ENCODE results near the gene RHBDD3.
"Not testable (repeated sequence)": the region's sequence is repeated elsewhere in the genome, so short reads cannot be mapped to it uniquely, and the experiment has no call there.

The RHBDD3 gene

DNA sequence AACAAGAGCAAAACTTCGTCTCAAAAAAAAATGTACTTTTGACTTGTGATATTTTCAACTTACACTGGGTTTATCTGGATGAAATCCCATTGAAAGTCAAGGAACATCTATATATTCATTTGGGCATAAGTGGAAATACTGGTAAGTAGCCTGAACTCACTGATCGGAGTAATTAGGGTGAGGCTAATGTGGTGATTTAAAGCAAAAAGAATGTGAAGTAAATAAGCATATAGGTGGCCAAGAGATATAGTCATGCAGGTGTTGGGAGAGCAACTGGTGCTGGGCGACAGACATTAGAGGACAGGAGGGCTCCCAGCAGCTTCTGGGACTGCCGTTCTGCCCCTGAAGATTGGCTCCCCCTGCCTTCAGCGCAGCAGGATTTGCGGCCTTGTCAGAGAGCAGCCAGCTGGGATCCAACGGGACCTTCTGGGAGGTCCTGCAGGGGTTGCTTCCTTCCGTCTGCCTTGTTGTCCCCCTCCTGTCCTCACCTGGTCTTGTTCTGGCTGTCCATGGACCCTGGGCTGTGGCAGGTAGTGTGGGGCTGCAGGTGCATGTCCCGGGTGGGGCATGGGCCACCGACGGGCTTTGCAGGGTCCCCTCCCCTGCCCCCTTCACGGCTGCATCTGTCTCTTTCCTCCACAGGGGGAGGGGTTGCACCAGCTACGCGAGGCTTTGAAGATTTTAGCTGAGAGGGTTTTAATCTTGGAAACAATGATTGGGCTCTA, 14.1 kb downstream of the RHBDD3 start:
- Histone ChIP-seq H4K5ac (ENCODE audit: low read length) (no peak overlapping the region), H2AK5ac (ENCODE audit: low read length) (no peak overlapping the region), H4K8ac (ENCODE audit: low read depth, low read length) (no peak overlapping the region), H3K27me3 (ENCODE audit: insufficient read depth, low read length, poor library complexity) (no peaks in the 10 kb centered on the region), H2BK15ac (replicated peaks; ENCODE audit: low read depth) (no peak overlapping the region), H3K9ac (ENCODE audit: low read length) (no peak overlapping the region), H3K23ac (ENCODE audit: low read length) (no peak overlapping the region), H3K4me3 (ENCODE audit: low read length) (no peak overlapping the region), H3K27ac (ENCODE audit: low read depth, low read length) (no peak overlapping the region), H3K4me2 (ENCODE audit: low read length) (no peak overlapping the region), H3K79me1 (ENCODE audit: low read length) (no peaks in the 10 kb centered on the region), H3K79me2 (ENCODE audit: control insufficient read depth, insufficient read depth, low read length) (no peaks in the 10 kb centered on the region), H2BK5ac (ENCODE audit: low read length) (no peak overlapping the region), H3K4me1 (ENCODE audit: control insufficient read depth, low read depth, low read length) (no peaks in the 10 kb centered on the region), H3K18ac (ENCODE audit: low read length) (no peak overlapping the region), H2BK120ac (ENCODE audit: low read depth, low read length) (no peak overlapping the region), H3K4ac (ENCODE audit: low read depth, low read length) (no peak overlapping the region), H3K56ac (ENCODE audit: low read length) (no peak overlapping the region), H3K36me3 (ENCODE audit: control insufficient read depth, insufficient read depth, low read length) (no peaks in the 10 kb centered on the region)
- no CpG with 5 or more reads among the region's 14 CpGs for WGBS (ENCODE audit: extremely low coverage, insufficient coverage, low lambda C conversion rate)
- peak; percentile 25 for DNase-seq

DNA sequence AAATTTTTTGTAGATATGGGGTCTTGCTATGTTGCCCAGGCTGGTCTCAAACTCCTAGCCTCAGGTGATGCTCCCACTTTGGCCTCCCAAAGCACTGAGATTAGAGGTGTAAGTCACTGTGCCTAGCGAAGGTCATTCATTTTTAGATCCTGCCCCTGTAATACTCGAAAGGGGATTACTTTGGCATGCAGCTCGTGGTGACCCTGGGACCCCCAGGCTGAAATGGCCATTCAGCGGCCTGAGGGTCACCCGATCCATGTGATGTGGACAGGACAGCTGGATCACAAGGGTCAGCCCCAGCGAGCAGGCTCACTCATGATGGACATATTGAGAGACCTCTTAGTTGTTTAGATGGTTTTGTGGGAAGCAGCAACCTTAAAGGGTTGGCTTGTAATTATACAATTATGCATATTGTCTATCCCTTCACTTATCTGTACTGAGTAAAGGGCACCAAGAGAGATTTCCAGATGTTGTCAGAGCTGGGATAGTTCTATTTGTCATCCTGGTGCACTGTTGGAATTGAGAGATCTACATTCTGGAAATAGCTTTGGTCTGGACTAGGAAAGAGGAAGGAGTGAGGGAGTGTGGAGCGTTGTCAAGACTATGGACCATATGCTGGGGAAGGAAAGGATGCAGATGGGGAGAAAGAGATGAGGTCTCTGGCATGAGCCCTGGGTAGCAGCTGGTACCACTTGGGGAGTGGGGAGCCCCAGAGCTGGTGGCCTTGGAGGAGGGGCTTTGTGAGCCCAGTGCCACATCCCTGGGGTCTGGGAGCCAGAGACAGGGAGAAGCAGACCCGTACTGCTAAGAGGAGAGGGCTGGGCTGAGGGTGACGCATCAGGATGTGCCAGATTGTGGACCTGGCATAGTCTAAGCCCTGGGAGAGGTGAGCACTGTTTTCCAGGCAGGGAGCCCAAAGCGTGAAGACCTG, 15.5 kb downstream of the RHBDD3 start:
- no peaks in the 10 kb centered on the region for H3K79me1 ChIP-seq (ENCODE audit: low read length)
- no peak for DNase-seq
- no peaks in the 10 kb centered on the region for H3K79me2 ChIP-seq (ENCODE audit: control insufficient read depth, insufficient read depth, low read length)
- H3K27me3 ChIP-seq (ENCODE audit: insufficient read depth, low read length, poor library complexity) = no peaks in the 10 kb centered on the region
- H2BK15ac ChIP-seq (replicated peaks; ENCODE audit: low read depth) = no peak overlapping the region
- no CpG with 5 or more reads among the region's 10 CpGs for whole genome bisulfite sequencing (ENCODE audit: extremely low coverage, insufficient coverage, low lambda C conversion rate)
- H3K4me3 ChIP-seq (ENCODE audit: low read length) = no peak overlapping the region
- no peak overlapping the region for H2BK120ac ChIP-seq (ENCODE audit: low read depth, low read length)
- H3K56ac ChIP-seq (ENCODE audit: low read length) = no peak overlapping the region
- no peak overlapping the region for H2BK5ac ChIP-seq (ENCODE audit: low read length)
- H3K4ac ChIP-seq (ENCODE audit: low read depth, low read length) = no peak overlapping the region
- H4K5ac ChIP-seq (ENCODE audit: low read length) = no peak overlapping the region
- H3K23ac ChIP-seq (ENCODE audit: low read length) = no peak overlapping the region
- H3K4me2 ChIP-seq (ENCODE audit: low read length) = no peak overlapping the region
- H3K27ac ChIP-seq (ENCODE audit: low read depth, low read length) = peak overlapping the region; percentile 30
- H3K4me1 ChIP-seq (ENCODE audit: control insufficient read depth, low read depth, low read length) = no peaks in the 10 kb centered on the region
- no peak overlapping the region for H2AK5ac ChIP-seq (ENCODE audit: low read length)
- H3K36me3 ChIP-seq (ENCODE audit: control insufficient read depth, insufficient read depth, low read length) = no peaks in the 10 kb centered on the region
- no peak overlapping the region for H3K18ac ChIP-seq (ENCODE audit: low read length)
- no peak overlapping the region for H3K9ac ChIP-seq (ENCODE audit: low read length)
- no peak overlapping the region for H4K8ac ChIP-seq (ENCODE audit: low read depth, low read length)

DNA sequence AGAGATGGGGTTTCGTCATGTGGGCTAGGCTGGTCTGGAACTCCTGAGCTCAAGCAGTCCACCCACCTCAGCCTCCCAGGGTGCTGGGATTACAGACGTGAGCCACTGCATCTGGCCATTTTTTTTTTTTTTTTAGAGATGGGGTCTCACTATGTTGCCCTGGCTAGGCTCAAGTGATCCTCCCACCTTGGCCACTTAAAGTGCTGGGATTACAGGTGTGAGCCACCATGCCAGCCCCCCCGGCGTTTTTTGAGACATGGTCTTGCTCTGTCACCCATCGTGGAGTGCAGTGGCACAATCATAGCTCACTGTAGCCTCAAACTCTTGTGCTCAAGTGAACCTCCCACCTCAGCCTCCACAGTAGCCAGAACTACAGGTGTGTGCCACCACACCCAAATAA, 16.5 kb downstream of the RHBDD3 start:
- Histone ChIP-seq H3K36me3 (ENCODE audit: control insufficient read depth, insufficient read depth, low read length) (no peaks in the 10 kb centered on the region), H3K4me1 (ENCODE audit: control insufficient read depth, low read depth, low read length) (no peaks in the 10 kb centered on the region), H3K79me2 (ENCODE audit: control insufficient read depth, insufficient read depth, low read length) (no peaks in the 10 kb centered on the region), H4K5ac (ENCODE audit: low read length) (no peak overlapping the region), H3K56ac (ENCODE audit: low read length) (no peak overlapping the region), H2BK15ac (replicated peaks; ENCODE audit: low read depth) (no peak overlapping the region), H4K8ac (ENCODE audit: low read depth, low read length) (no peak overlapping the region), H2BK120ac (ENCODE audit: low read depth, low read length) (no peak overlapping the region), H3K79me1 (ENCODE audit: low read length) (no peaks in the 10 kb centered on the region), H3K27ac (ENCODE audit: low read depth, low read length) (no peak overlapping the region), H3K18ac (ENCODE audit: low read length) (no peak overlapping the region), H2BK5ac (ENCODE audit: low read length) (no peak overlapping the region), H2AK5ac (ENCODE audit: low read length) (no peak overlapping the region), H3K4me3 (ENCODE audit: low read length) (no peak overlapping the region), H3K9ac (ENCODE audit: low read length) (no peak overlapping the region), H3K23ac (ENCODE audit: low read length) (no peak overlapping the region), H3K4me2 (ENCODE audit: low read length) (no peak overlapping the region), H3K4ac (ENCODE audit: low read depth, low read length) (no peak overlapping the region), H3K27me3 (ENCODE audit: insufficient read depth, low read length, poor library complexity) (no peaks in the 10 kb centered on the region)
- no CpG with 5 or more reads among the region's 5 CpGs for WGBS (ENCODE audit: extremely low coverage, insufficient coverage, low lambda C conversion rate)
- no peak for DNase-seq

DNA sequence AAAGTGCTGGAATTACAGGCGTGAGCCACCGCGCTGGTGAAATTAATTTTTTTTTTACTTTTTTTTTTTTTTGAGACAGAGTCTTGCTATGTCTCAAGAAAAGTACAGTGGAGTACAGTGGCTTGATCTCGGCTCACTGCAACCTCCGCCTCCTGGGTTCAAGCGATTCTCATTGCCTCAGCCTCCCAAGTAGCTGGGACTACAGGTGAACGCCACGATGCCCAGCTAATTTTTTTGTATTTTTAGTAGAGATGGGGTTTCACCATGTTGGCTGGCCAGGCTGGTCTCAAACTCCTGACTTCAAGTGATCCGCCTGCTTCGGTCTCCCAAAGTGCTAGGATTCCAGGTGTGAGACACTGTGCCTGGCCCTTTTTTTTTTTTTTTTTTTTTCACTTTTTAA, 19.9 kb downstream of the RHBDD3 start:
- not testable (repeated sequence) for H3K36me3 ChIP-seq (ENCODE audit: control insufficient read depth, insufficient read depth, low read length); H2BK15ac ChIP-seq (replicated peaks; ENCODE audit: low read depth); H2BK5ac ChIP-seq (ENCODE audit: low read length); H2AK5ac ChIP-seq (ENCODE audit: low read length); H3K4me1 ChIP-seq (ENCODE audit: control insufficient read depth, low read depth, low read length); H4K8ac ChIP-seq (ENCODE audit: low read depth, low read length); DNase-seq; H3K79me2 ChIP-seq (ENCODE audit: control insufficient read depth, insufficient read depth, low read length); H3K4me3 ChIP-seq (ENCODE audit: low read length); H2BK120ac ChIP-seq (ENCODE audit: low read depth, low read length); H4K5ac ChIP-seq (ENCODE audit: low read length); H3K9ac ChIP-seq (ENCODE audit: low read length); H3K27me3 ChIP-seq (ENCODE audit: insufficient read depth, low read length, poor library complexity); H3K4me2 ChIP-seq (ENCODE audit: low read length); H3K4ac ChIP-seq (ENCODE audit: low read depth, low read length); H3K56ac ChIP-seq (ENCODE audit: low read length); H3K23ac ChIP-seq (ENCODE audit: low read length); H3K27ac ChIP-seq (ENCODE audit: low read depth, low read length); H3K18ac ChIP-seq (ENCODE audit: low read length); H3K79me1 ChIP-seq (ENCODE audit: low read length)
- no CpG with 5 or more reads among the region's 10 CpGs for WGBS (ENCODE audit: extremely low coverage, insufficient coverage, low lambda C conversion rate)

DNA sequence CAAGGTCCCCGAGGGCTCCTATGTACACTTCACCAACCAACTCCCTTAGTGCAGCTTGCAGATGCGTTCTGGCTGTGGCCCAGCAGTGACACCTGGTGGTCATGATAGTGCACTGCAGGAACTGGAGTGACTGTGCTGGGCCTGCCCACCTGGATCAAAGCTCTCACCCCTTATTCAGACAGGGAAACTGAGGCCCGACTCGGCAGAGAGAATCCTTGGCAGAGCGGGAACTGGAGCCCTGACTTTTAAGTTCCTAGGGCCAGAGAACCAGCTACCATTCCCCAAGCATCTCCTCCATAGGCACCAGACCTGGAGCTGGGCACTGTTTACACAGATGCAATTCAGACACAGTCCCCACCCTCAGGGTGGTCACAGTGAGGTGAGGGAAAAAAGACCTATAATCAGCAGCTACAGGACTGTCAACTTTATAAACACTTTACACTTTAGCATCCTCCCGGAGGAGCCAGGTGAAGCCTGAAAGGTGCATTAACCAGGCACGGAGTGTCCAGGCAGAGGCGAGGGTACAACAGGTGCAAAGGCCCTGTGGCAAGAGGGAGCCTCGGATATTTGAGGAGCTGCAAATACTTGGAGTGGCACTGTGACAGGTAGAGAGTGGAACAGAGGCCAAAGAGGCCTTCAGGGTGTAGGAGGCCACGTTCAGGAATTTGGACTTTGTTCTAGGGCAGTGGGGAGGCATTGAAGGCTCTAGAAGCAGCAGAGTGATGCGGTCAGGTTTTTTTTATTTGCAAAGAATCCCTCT, 22.0 kb downstream of the RHBDD3 start:
- Histone ChIP-seq H3K23ac (ENCODE audit: low read length) (no peak overlapping the region), H4K5ac (ENCODE audit: low read length) (no peak overlapping the region), H3K56ac (ENCODE audit: low read length) (no peak overlapping the region), H3K36me3 (ENCODE audit: control insufficient read depth, insufficient read depth, low read length) (no peaks in the 10 kb centered on the region), H4K8ac (ENCODE audit: low read depth, low read length) (no peak overlapping the region), H3K9ac (ENCODE audit: low read length) (no peak overlapping the region), H2AK5ac (ENCODE audit: low read length) (no peak overlapping the region), H2BK5ac (ENCODE audit: low read length) (no peak overlapping the region), H3K27me3 (ENCODE audit: insufficient read depth, low read length, poor library complexity) (no peaks in the 10 kb centered on the region), H3K27ac (ENCODE audit: low read depth, low read length) (no peak overlapping the region), H3K4me1 (ENCODE audit: control insufficient read depth, low read depth, low read length) (no peaks in the 10 kb centered on the region), H2BK120ac (ENCODE audit: low read depth, low read length) (no peak overlapping the region), H3K79me1 (ENCODE audit: low read length) (no peaks in the 10 kb centered on the region), H3K79me2 (ENCODE audit: control insufficient read depth, insufficient read depth, low read length) (no peaks in the 10 kb centered on the region), H3K4me3 (ENCODE audit: low read length) (no peak overlapping the region), H3K4me2 (ENCODE audit: low read length) (no peak overlapping the region), H2BK15ac (replicated peaks; ENCODE audit: low read depth) (no peak overlapping the region), H3K18ac (ENCODE audit: low read length) (no peak overlapping the region), H3K4ac (ENCODE audit: low read depth, low read length) (no peak overlapping the region)
- DNase-seq = peak; percentile 65
- WGBS (ENCODE audit: extremely low coverage, insufficient coverage, low lambda C conversion rate) = no CpG with 5 or more reads among the region's 11 CpGs

Measured in mesendoderm (in vitro differentiated cells).